ENCODE measurements around the gene COL4A2. TPM values are rescaled to one million over a fixed set of nuclear protein-coding genes. Genes with fewer than 3 reads are reported as not detected.

The COL4A2 gene
- total RNA-seq, 1 donor from 2014 or later: 1,556 TPM

GRCh38 chr13:110263888-110264287 is 43.2 kb upstream of the COL4A2 start:
- Mint-ChIP-seq H3K9me3 (ENCODE audit: unreplicated experiment) (no peaks in the 10 kb centered on the region), H3K36me3 (ENCODE audit: low read depth, unreplicated experiment) (peaks cover 42% of the 10 kb centered on the region), H3K27me3 (ENCODE audit: unreplicated experiment) (peaks cover 3% of the 10 kb centered on the region), H3K27ac (ENCODE audit: unreplicated experiment) (peak overlapping the region; percentile 74), H3K4me1 (ENCODE audit: unreplicated experiment) (peaks cover 88% of the 10 kb centered on the region), H3K4me3 (ENCODE audit: unreplicated experiment) (peak overlapping the region; percentile 47)
- DNase-seq (ENCODE audit: low spot score): no peak
- TF ChIP-seq CTCF (IDR thresholded peaks at IDR 0.05; ENCODE audit: unreplicated experiment): no peak

- Mint-ChIP-seq H3K27ac (ENCODE audit: unreplicated experiment) (peak overlapping the region; percentile 95), H3K4me3 (ENCODE audit: unreplicated experiment) (peak overlapping the region; percentile 42), H3K36me3 (ENCODE audit: low read depth, unreplicated experiment) (peaks cover 43% of the 10 kb centered on the region), H3K9me3 (ENCODE audit: unreplicated experiment) (no peaks in the 10 kb centered on the region), H3K4me1 (ENCODE audit: unreplicated experiment) (peaks cover 88% of the 10 kb centered on the region), H3K27me3 (ENCODE audit: unreplicated experiment) (peaks cover 3% of the 10 kb centered on the region)
- no peak for DNase-seq (ENCODE audit: low spot score)
- TF ChIP-seq CTCF (IDR thresholded peaks at IDR 0.05; ENCODE audit: unreplicated experiment): no peak
Measured at GRCh38 chr13:110264685-110265275, 42.3 kb upstream of the COL4A2 start.

- H3K9me3 Mint-ChIP-seq (ENCODE audit: unreplicated experiment): no peaks in the 10 kb centered on the region
- peak overlapping the region; percentile 95 for H3K27ac Mint-ChIP-seq (ENCODE audit: unreplicated experiment)
- no peak for TF ChIP-seq CTCF (IDR thresholded peaks at IDR 0.05; ENCODE audit: unreplicated experiment)
- no peak overlapping the region for H3K4me3 Mint-ChIP-seq (ENCODE audit: unreplicated experiment)
- DNase-seq (ENCODE audit: low spot score): peak; percentile 28
- H3K27me3 Mint-ChIP-seq (ENCODE audit: unreplicated experiment): peaks cover 2% of the 10 kb centered on the region
- H3K36me3 Mint-ChIP-seq (ENCODE audit: low read depth, unreplicated experiment): peaks cover 42% of the 10 kb centered on the region
- H3K4me1 Mint-ChIP-seq (ENCODE audit: unreplicated experiment): peaks cover 88% of the 10 kb centered on the region
Measured at GRCh38 chr13:110265341-110265681, 41.8 kb upstream of the COL4A2 start.

- Mint-ChIP-seq H3K4me3 (ENCODE audit: unreplicated experiment) (no peak overlapping the region), H3K27me3 (ENCODE audit: unreplicated experiment) (peaks cover 4% of the 10 kb centered on the region), H3K27ac (ENCODE audit: unreplicated experiment) (peak overlapping the region; percentile 95), H3K4me1 (ENCODE audit: unreplicated experiment) (peaks cover 90% of the 10 kb centered on the region), H3K9me3 (ENCODE audit: unreplicated experiment) (no peaks in the 10 kb centered on the region), H3K36me3 (ENCODE audit: low read depth, unreplicated experiment) (peaks cover 43% of the 10 kb centered on the region)
- DNase-seq (ENCODE audit: low spot score): no peak
- no peak for TF ChIP-seq CTCF (IDR thresholded peaks at IDR 0.05; ENCODE audit: unreplicated experiment)
Measured at GRCh38 chr13:110265682-110266430, 41.2 kb upstream of the COL4A2 start.

GRCh38 chr13:110266431-110266809 is 40.7 kb upstream of the COL4A2 start:
- Mint-ChIP-seq H3K4me1 (ENCODE audit: unreplicated experiment) (peaks cover 90% of the 10 kb centered on the region), H3K4me3 (ENCODE audit: unreplicated experiment) (peak overlapping the region; percentile 51), H3K27ac (ENCODE audit: unreplicated experiment) (peak overlapping the region; percentile 84), H3K36me3 (ENCODE audit: low read depth, unreplicated experiment) (peaks cover 47% of the 10 kb centered on the region), H3K9me3 (ENCODE audit: unreplicated experiment) (no peaks in the 10 kb centered on the region), H3K27me3 (ENCODE audit: unreplicated experiment) (peaks cover 4% of the 10 kb centered on the region)
- no peak for TF ChIP-seq CTCF (IDR thresholded peaks at IDR 0.05; ENCODE audit: unreplicated experiment)
- DNase-seq (ENCODE audit: low spot score): no peak
